T-helper 2 cell treated with Interferon-gamma antibody and Interleukin-4, amounts not matched to agents 5 μg/mL and 100 μg/mL, for 36 hours (primary cell): ENCODE data around the gene PRIM2.
"Not testable (repeated sequence)": the region's sequence is repeated elsewhere in the genome, so short reads cannot be mapped to it uniquely, and the experiment has no call there.

Experiments used
- DNase-seq: peaks from one replicate; pipeline ENCODE4 v3.0.0; 2021; ENCODE audit warnings: low spot score
- H3K27ac Mint-ChIP-seq: one replicate; pipeline ENCODE4 v1.8.0; 2021; ENCODE audit warnings: mild to moderate bottlenecking, mixed read lengths
- H3K27me3 Mint-ChIP-seq: one replicate; pipeline ENCODE4 v1.8.0; 2021; ENCODE audit warnings: low read depth, mixed read lengths
- H3K36me3 Mint-ChIP-seq: one replicate; pipeline ENCODE4 v1.8.0; 2021; ENCODE audit warnings: low read depth, mixed read lengths
- H3K4me1 Mint-ChIP-seq: one replicate; pipeline ENCODE4 v1.8.0; 2021; ENCODE audit warnings: low read depth, mixed read lengths
- H3K4me3 Mint-ChIP-seq: one replicate; pipeline ENCODE4 v1.8.0; 2022; ENCODE audit warnings: mild to moderate bottlenecking, moderate library complexity, mixed read lengths
- H3K9me3 Mint-ChIP-seq: one replicate; pipeline ENCODE4 v1.8.0; 2021; ENCODE audit warnings: mixed read lengths

PRIM2 gene

GRCh38 chr6:57359766-57360165, 42.3 kb downstream of the PRIM2 start:
- peaks cover 18% of the 10 kb centered on the region for H3K4me1 Mint-ChIP-seq
- H3K27me3 Mint-ChIP-seq, H3K4me3 Mint-ChIP-seq, H3K27ac Mint-ChIP-seq, DNase-seq, H3K9me3 Mint-ChIP-seq: not testable (repeated sequence)
- H3K36me3 Mint-ChIP-seq, result peaks cover 19% of the 10 kb centered on the region

- H3K27me3 Mint-ChIP-seq, H3K4me3 Mint-ChIP-seq, H3K27ac Mint-ChIP-seq, DNase-seq, H3K9me3 Mint-ChIP-seq: not testable (repeated sequence)
- Mint-ChIP-seq H3K4me1 (peaks cover 14% of the 10 kb centered on the region), H3K36me3 (peaks cover 12% of the 10 kb centered on the region)
Observed at GRCh38 chr6:57362340-57362739, 44.9 kb downstream of the PRIM2 start.

DNA sequence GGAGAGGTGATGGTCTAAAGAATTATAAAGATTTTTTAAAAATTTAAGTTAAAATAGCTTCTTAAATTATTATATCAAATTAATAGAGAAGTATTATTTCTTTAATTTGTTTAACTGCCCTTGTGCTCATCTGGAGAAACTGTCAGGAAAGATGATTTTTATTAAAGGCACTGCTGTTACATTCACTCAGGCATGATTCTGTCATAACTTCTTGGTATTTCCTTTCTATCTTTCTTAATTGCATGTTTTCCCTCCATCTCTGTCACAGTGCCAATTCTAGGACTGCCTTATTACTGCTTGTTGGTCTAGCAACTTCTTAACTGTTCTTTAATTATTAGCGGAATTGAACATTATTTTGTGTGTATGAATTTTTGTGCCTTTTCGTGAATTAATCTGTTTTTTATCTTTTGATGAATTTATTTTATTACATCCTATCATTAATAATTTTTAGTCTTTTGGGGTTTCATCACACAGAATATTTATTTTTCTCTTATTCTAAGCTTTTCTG, 47.7 kb downstream of the PRIM2 start:
- not testable (repeated sequence) for DNase-seq, H3K27me3 Mint-ChIP-seq, H3K27ac Mint-ChIP-seq, H3K4me3 Mint-ChIP-seq, H3K9me3 Mint-ChIP-seq, H3K4me1 Mint-ChIP-seq
- H3K36me3 Mint-ChIP-seq, result peaks cover 16% of the 10 kb centered on the region

GRCh38 chr6:57368965-57369731, 51.7 kb downstream of the PRIM2 start:
- not testable (repeated sequence) for H3K27ac Mint-ChIP-seq, H3K27me3 Mint-ChIP-seq, H3K4me1 Mint-ChIP-seq, DNase-seq, H3K4me3 Mint-ChIP-seq, H3K9me3 Mint-ChIP-seq
- peaks cover 22% of the 10 kb centered on the region for H3K36me3 Mint-ChIP-seq

GRCh38 chr6:57371779-57372178, 54.3 kb downstream of the PRIM2 start:
- DNase-seq, H3K27ac Mint-ChIP-seq, H3K4me3 Mint-ChIP-seq, H3K4me1 Mint-ChIP-seq, H3K27me3 Mint-ChIP-seq: not testable (repeated sequence)
- peaks cover 11% of the 10 kb centered on the region for H3K9me3 Mint-ChIP-seq
- H3K36me3 Mint-ChIP-seq, result peaks cover 26% of the 10 kb centered on the region

DNA sequence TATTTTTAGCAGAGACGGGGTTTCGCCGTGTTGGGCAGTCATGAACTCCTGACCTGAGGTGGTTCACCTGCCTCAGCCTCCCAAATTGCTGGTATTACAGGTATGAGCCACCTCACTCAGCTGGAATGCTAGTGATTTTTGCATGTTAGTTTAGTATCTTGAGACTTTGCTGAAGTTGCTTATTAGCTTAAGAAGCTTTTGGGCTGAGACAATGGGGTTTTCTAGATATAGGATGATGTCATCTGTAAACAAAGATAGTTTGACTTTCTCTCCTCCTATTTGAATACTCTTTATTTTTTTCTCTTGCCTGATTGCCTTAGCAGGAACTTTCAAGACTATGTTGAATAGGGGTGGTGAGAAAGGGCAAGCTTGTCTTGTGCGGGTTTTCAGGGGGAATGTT, 57.3 kb downstream of the PRIM2 start:
- DNase-seq, H3K27me3 Mint-ChIP-seq, H3K4me1 Mint-ChIP-seq, H3K27ac Mint-ChIP-seq, H3K4me3 Mint-ChIP-seq: not testable (repeated sequence)
- H3K9me3 Mint-ChIP-seq, result peaks cover 11% of the 10 kb centered on the region
- H3K36me3 Mint-ChIP-seq, result peaks cover 22% of the 10 kb centered on the region

GRCh38 chr6:57376083-57376482, 58.7 kb downstream of the PRIM2 start:
- not testable (repeated sequence) for DNase-seq, H3K27ac Mint-ChIP-seq, H3K4me1 Mint-ChIP-seq, H3K4me3 Mint-ChIP-seq, H3K27me3 Mint-ChIP-seq
- peaks cover 31% of the 10 kb centered on the region for H3K36me3 Mint-ChIP-seq
- peaks cover 11% of the 10 kb centered on the region for H3K9me3 Mint-ChIP-seq

- DNase-seq, H3K4me3 Mint-ChIP-seq, H3K4me1 Mint-ChIP-seq, H3K27ac Mint-ChIP-seq, H3K27me3 Mint-ChIP-seq: not testable (repeated sequence)
- peaks cover 38% of the 10 kb centered on the region for H3K36me3 Mint-ChIP-seq
- peaks cover 25% of the 10 kb centered on the region for H3K9me3 Mint-ChIP-seq
Observed at GRCh38 chr6:57389038-57389592, 71.7 kb downstream of the PRIM2 start.

GRCh38 chr6:57390818-57391217, 73.4 kb downstream of the PRIM2 start:
- Mint-ChIP-seq H3K4me1 (peaks cover 14% of the 10 kb centered on the region), H3K36me3 (peaks cover 52% of the 10 kb centered on the region), H3K9me3 (peaks cover 39% of the 10 kb centered on the region)
- H3K27me3 Mint-ChIP-seq, H3K27ac Mint-ChIP-seq, H3K4me3 Mint-ChIP-seq, DNase-seq: not testable (repeated sequence)

GRCh38 chr6:57392047-57392446, 74.6 kb downstream of the PRIM2 start:
- H3K4me3 Mint-ChIP-seq, H3K27ac Mint-ChIP-seq, H3K27me3 Mint-ChIP-seq, DNase-seq: not testable (repeated sequence)
- H3K36me3 Mint-ChIP-seq, result peaks cover 61% of the 10 kb centered on the region
- H3K9me3 Mint-ChIP-seq, result peaks cover 50% of the 10 kb centered on the region
- H3K4me1 Mint-ChIP-seq, result peaks cover 14% of the 10 kb centered on the region

GRCh38 chr6:57419341-57419740, 101.9 kb downstream of the PRIM2 start:
- not testable (repeated sequence) for H3K9me3 Mint-ChIP-seq, DNase-seq, H3K4me3 Mint-ChIP-seq, H3K27ac Mint-ChIP-seq, H3K4me1 Mint-ChIP-seq, H3K27me3 Mint-ChIP-seq
- H3K36me3 Mint-ChIP-seq, result peaks cover 18% of the 10 kb centered on the region

DNA sequence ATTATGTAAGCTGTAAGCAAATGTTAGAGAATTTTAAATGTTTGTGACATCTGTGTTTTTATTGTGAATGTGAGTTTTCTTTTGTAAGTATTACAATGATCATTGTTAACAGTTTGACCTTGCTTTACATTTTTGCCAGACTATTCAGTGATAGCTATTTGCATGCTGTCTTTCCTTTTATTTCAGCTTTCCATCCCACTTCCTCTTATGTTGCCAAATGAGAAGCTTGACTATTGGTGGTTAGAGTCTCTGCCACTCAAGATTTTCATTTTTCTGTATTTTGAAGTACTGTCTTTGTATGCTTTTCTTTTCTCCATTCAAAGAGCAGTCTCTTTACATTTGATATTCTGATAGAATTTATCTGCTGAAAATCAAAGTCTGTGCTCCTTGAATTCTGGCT, 104.1 kb downstream of the PRIM2 start:
- Mint-ChIP-seq H3K4me3 (no peak overlapping the region), H3K36me3 (peaks cover 10% of the 10 kb centered on the region), H3K9me3 (no peaks in the 10 kb centered on the region), H3K4me1 (peaks cover 4% of the 10 kb centered on the region), H3K27ac (no peak overlapping the region), H3K27me3 (no peaks in the 10 kb centered on the region)
- no peak for DNase-seq

DNA sequence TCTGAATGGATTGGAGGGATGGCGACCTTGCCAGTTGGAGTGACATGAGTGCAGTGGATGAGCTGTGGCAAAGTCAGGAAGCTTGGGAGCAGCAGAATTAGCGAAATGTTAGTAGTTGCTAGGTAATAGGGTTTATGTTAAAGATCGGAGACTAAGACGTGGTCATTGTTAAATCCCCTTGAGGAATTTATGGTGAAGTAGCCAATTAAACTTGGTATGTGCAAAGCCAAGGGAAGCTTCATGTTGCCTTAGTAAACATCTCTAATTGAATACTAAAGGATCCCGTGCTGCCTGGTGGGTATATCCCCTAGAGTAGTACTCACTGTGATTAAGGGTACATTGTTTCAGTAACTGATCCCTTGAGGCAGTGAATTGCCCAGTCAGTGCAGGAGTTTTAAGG, 106.0 kb downstream of the PRIM2 start:
- H3K9me3 Mint-ChIP-seq, result no peaks in the 10 kb centered on the region
- H3K27ac Mint-ChIP-seq, result no peak overlapping the region
- no peak for DNase-seq
- H3K4me1 Mint-ChIP-seq, result peaks cover 4% of the 10 kb centered on the region
- H3K27me3 Mint-ChIP-seq, result no peaks in the 10 kb centered on the region
- no peak overlapping the region for H3K4me3 Mint-ChIP-seq
- H3K36me3 Mint-ChIP-seq, result peaks cover 7% of the 10 kb centered on the region

DNA sequence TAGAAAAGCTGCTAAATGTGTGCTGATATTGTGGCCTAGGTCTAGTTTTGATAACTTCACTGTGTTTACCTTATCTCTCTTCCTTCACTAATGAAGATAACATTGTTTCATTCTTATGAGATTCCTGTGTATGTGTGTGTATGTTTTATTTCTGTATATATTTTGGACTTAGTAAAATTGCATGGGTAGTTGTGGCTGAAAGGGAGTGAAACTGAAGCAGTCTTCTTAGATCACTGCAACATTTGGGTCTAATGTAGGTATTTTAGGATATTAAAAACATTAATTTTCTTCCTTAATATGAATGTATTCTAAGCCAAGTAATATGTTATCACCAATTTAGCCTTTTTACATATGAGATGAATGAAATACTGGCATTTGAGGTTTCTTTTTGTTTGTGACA, 114.3 kb downstream of the PRIM2 start:
- Mint-ChIP-seq H3K27ac (peak overlapping the region; percentile 46), H3K4me3 (peak overlapping the region; percentile 59), H3K4me1 (peaks cover 14% of the 10 kb centered on the region)
- not testable (repeated sequence) for H3K27me3 Mint-ChIP-seq, H3K36me3 Mint-ChIP-seq, H3K9me3 Mint-ChIP-seq, DNase-seq
